Right lobe of liver (tissue), 6 donors: ENCODE data around the gene DKC1. TPM values are rescaled to one million over a fixed set of nuclear protein-coding genes. Genes with fewer than 3 reads are reported as not detected.
"Not testable (repeated sequence)": the region's sequence is repeated elsewhere in the genome, so short reads cannot be mapped to it uniquely, and the experiment has no call there.

Experiments
- ATAC-seq, 4 donors: fragments of 200-7000 bp; cut with Tn5 transposase; one replicate each; pipeline ENCODE4 v1.9.1; 2020; ENCODE audit warnings: mild to moderate bottlenecking in 4 of 4, moderate library complexity in 4 of 4
- DNase-seq, 3 donors: peaks; one replicate each; pipeline ENCODE4 v3.0.0-alpha.2; 2020
- H3K27ac ChIP-seq, 3 donors: fragments of 200-600 bp; one replicate each; pipeline ENCODE4 v1.8.0; 2022
- H3K27me3 ChIP-seq, 2 donors: fragments of 200-600 bp; one replicate each; pipeline ENCODE4 v1.8.0; 2022
- H3K36me3 ChIP-seq, 4 donors: fragments of 200-600 bp; sonication (generic) in 1 of 4; one replicate each; pipeline versions ENCODE4 v1.5.1 to v1.8.0; 2017 to 2022; ENCODE audit warnings: control low read depth in 1 of 4
- H3K4me1 ChIP-seq, 4 donors: fragments of 200-600 bp; sonication (generic) in 1 of 4; one replicate each; pipeline versions ENCODE4 v1.5.1 to v1.8.0; 2017 to 2022; ENCODE audit warnings: control low read depth in 1 of 4
- H3K4me3 ChIP-seq, 3 donors: fragments of 200-600 bp; one replicate each; pipeline ENCODE4 v1.8.0; 2022
- H3K9me3 ChIP-seq, 4 donors: fragments of 200-600 bp; sonication (generic) in 1 of 4; one replicate each; pipeline versions ENCODE4 v1.5.1 to v1.8.0; 2017 to 2022; ENCODE audit warnings: control low read depth in 1 of 4
- CTCF ChIP-seq, 4 donors: fragments of 200-600 bp in 3 of 4; fragments of 450-650 bp in 1 of 4; IDR thresholded peaks; one replicate each; pipeline versions ENCODE4 v1.5.1 to v1.8.0; 2016 to 2022; ENCODE audit warnings: antibody characterized with exemption in 4 of 4, mild to moderate bottlenecking in 2 of 4
- POLR2A ChIP-seq: fragments of 450-650 bp; IDR thresholded peaks from one replicate; pipeline ENCODE4 v1.6.1; 2017; ENCODE audit warnings: antibody characterized with exemption, mild to moderate bottlenecking
- WGBS: methylation state at CpG from one replicate; pipeline ENCODE4 v1.1.6; 2018; ENCODE audit warnings: low coverage, low lambda C conversion rate; ENCODE audit not compliant: insufficient coverage; ENCODE audit errors: missing lambda C conversion rate; 5-methylcytosine and 5-hydroxymethylcytosine counted together
- intact Hi-C, 2 donors: fragments of 100-400 bp; cut with DNase I; formaldehyde crosslinking; loops; one replicate each; pipeline versions ENCODE4 v1.11.2 to v1.14.1; 2022
- small RNA-seq, 2 experiments: library from RNA; depleted of rRNA; stranded (forward); fragments of <200 nt; gene quantifications; one replicate each; pipeline ENCODE3, GENCODE V24; 2016
- total RNA-seq, 6 experiments: library from RNA; depleted of rRNA in 2 of 6; stranded (reverse); fragments of >200 nt in 2 of 6; fragmentation: NEBNext Ultra II Directional in 3 of 6; extraction: Animal tissue kit (Norgen Biotek cat#: 25700) in 3 of 6; gene quantifications; one replicate each; pipeline versions ENCODE4 v1.1.0 to v1.2.4, GENCODE V29; 2016 to 2023
- donor health status: DM: no; HTN: yes; CAD: no.
- donor health status: DM: no; HTN: no; CAD: no.
- donor health status: DM: no; HTN: no; CAD: no.
- donor health status: DM: no; HTN: yes; CAD: no.
- donor health status: DM: no; HTN: yes; CAD: no.

The DKC1 gene
- total RNA-seq, 6 experiments from 2014 or later = 9.7 to 21.2 (median 17.7) TPM

GRCh38 chrX:154821523-154821922 lies 58.9 kb downstream of the DKC1 start:
- Histone ChIP-seq H3K4me1 (no peaks in the 10 kb centered on the region), H3K4me3 (no peak overlapping the region), H3K27ac (no peak overlapping the region), H3K9me3 (no peaks in the 10 kb centered on the region), H3K27me3 (no peaks in the 10 kb centered on the region), H3K36me3 (no peaks in the 10 kb centered on the region)
- DNase-seq (no peak), ATAC-seq (no peak)
- TF ChIP-seq POLR2A (no peak), CTCF (IDR thresholded peaks at IDR 0.05) (no peak)
- intact Hi-C loops = no loop called here

- WGBS = 68% methylated on average over 3 of the region's 3 CpGs
- intact Hi-C loops = no loop called here
- Histone ChIP-seq H3K27ac (no peak overlapping the region), H3K27me3 (no peaks in the 10 kb centered on the region), H3K4me3 (no peak overlapping the region), H3K9me3 (no peaks in the 10 kb centered on the region), H3K36me3 (no peaks in the 10 kb centered on the region), H3K4me1 (no peaks in the 10 kb centered on the region)
- ATAC-seq = no peak
- no peak for TF ChIP-seq POLR2A
- no peak for TF ChIP-seq CTCF (IDR thresholded peaks at IDR 0.05)
- no peak for DNase-seq
Measured at GRCh38 chrX:154822029-154822428, 59.4 kb downstream of the DKC1 start.

- intact Hi-C loops = no loop called here
- Histone ChIP-seq H3K9me3 (no peaks in the 10 kb centered on the region), H3K27me3 (no peaks in the 10 kb centered on the region), H3K27ac (no peak overlapping the region), H3K4me1 (no peaks in the 10 kb centered on the region), H3K36me3 (no peaks in the 10 kb centered on the region), H3K4me3 (no peak overlapping the region)
- 56% methylated on average over 1 of the region's 1 CpG for WGBS
- TF ChIP-seq CTCF (IDR thresholded peaks at IDR 0.05) = no peak
- no peak for TF ChIP-seq POLR2A
- no peak for DNase-seq
- ATAC-seq = no peak
Measured at GRCh38 chrX:154824638-154825037, 62.0 kb downstream of the DKC1 start.

- H3K27ac ChIP-seq, DNase-seq, H3K27me3 ChIP-seq, ATAC-seq, H3K9me3 ChIP-seq, intact Hi-C loops, H3K36me3 ChIP-seq, H3K4me3 ChIP-seq, H3K4me1 ChIP-seq: not testable (repeated sequence)
- WGBS = 67% methylated on average over 1 of the region's 3 CpGs
Measured at GRCh38 chrX:154825586-154825985, 62.9 kb downstream of the DKC1 start.

Small RNA genes within 50 kb of the gene (small RNA-seq; reads per million reads assigned to genes)
- 0 reads per million in 2 experiments for gene SNORA36A

Other genes with a start within 250 kb of the DKC1 start
- gene FAM3A, start 246.6 kb upstream of the DKC1 start, total RNA-seq = 10 to 100 TPM; 23.5 to 44.2 (median 34.9) TPM
- 10 to 100 TPM in 1 of 6 experiments, 1 to 10 TPM in 5; 3.3 to 10.1 (median 7.5) TPM for gene G6PD, start 216.0 kb upstream of the DKC1 start, total RNA-seq
- 10 to 100 TPM; 32.8 to 83.3 (median 46.5) TPM for gene IKBKG, start 215.2 kb upstream of the DKC1 start, total RNA-seq
- not detected for gene CTAG1A, start 177.7 kb upstream of the DKC1 start, total RNA-seq
- not detected for gene CTAG1B, start 143.6 kb upstream of the DKC1 start, total RNA-seq
- not detected for gene CTAG2, start 109.3 kb upstream of the DKC1 start, total RNA-seq
- 1 to 10 TPM in 3 of 6 experiments, under 1 TPM in 3; 0.64 to 1.7 (median 1.1) TPM for gene GAB3, start 11.8 kb upstream of the DKC1 start, total RNA-seq
- 10 to 100 TPM; 20.2 to 51.7 (median 32.5) TPM for gene MPP1, start 42.6 kb downstream of the DKC1 start, total RNA-seq
- gene SMIM9, start 71.8 kb downstream of the DKC1 start, total RNA-seq = not detected
- 10 to 100 TPM; 13.1 to 24.7 (median 17.6) TPM for gene F8A1, start 123.5 kb downstream of the DKC1 start, total RNA-seq